Neural progenitor cell (in vitro differentiated cells): ENCODE results near the gene NDUFS6. TPM values are rescaled to one million over a fixed set of nuclear protein-coding genes. Genes with fewer than 3 reads are reported as not detected.

Experiments used
- DNase-seq: peaks from one replicate; pipeline ENCODE4 v3.0.0-alpha.2; 2016; ENCODE audit warnings: low spot score
- H2AFZ ChIP-seq: fragments of 200-600 bp; sonication (generic); replicated peaks from 2 replicates; pipeline ENCODE4 v1.6.1; 2016; ENCODE audit warnings: antibody characterized with exemption
- H3F3A ChIP-seq: fragments of 200-600 bp; sonication (generic); 2 replicates; pipeline ENCODE4 v1.6.1; 2016; ENCODE audit warnings: antibody characterized with exemption, low read depth
- H3K27ac ChIP-seq: fragments of 200-600 bp; sonication (generic); 2 replicates; pipeline ENCODE4 v1.5.1; 2016; ENCODE audit warnings: mild to moderate bottlenecking
- H3K27me3 ChIP-seq: fragments of 200-600 bp; sonication (generic); 2 replicates; pipeline ENCODE4 v1.6.1; 2016; ENCODE audit warnings: mild to moderate bottlenecking, moderate library complexity
- H3K36me3 ChIP-seq: fragments of 200-600 bp; sonication (generic); 2 replicates; pipeline ENCODE4 v1.5.1; 2016
- H3K4me1 ChIP-seq: fragments of 200-600 bp; sonication (generic); 2 replicates; pipeline ENCODE4 v1.6.1; 2016; ENCODE audit warnings: mixed run types
- H3K4me2 ChIP-seq: fragments of 200-600 bp; sonication (generic); 2 replicates; pipeline ENCODE4 v1.6.1; 2016
- H3K4me3 ChIP-seq: fragments of 200-600 bp; sonication (generic); 2 replicates; pipeline ENCODE4 v1.5.1; 2016
- H3K79me2 ChIP-seq: fragments of 200-600 bp; sonication (generic); 2 replicates; pipeline ENCODE4 v1.6.1; 2016; ENCODE audit warnings: low read depth
- H3K9ac ChIP-seq: fragments of 200-600 bp; sonication (generic); 2 replicates; pipeline ENCODE4 v1.6.1; 2016
- H3K9me3 ChIP-seq: fragments of 200-600 bp; sonication (generic); 2 replicates; pipeline ENCODE4 v1.5.1; 2016; ENCODE audit warnings: low read depth
- H4K20me1 ChIP-seq: fragments of 200-600 bp; sonication (generic); 2 replicates; pipeline ENCODE4 v1.6.1; 2016; ENCODE audit warnings: low read depth
- H3K27ac Mint-ChIP-seq: 3 replicates; pipeline ENCODE4 v1.8.0; 2021; ENCODE audit warnings: mixed read lengths
- H3K27me3 Mint-ChIP-seq: 2 replicates; pipeline ENCODE4 v1.8.0; 2022; ENCODE audit warnings: low read depth, mild to moderate bottlenecking, inconsistent platforms, moderate library complexity, mixed read lengths; ENCODE audit not compliant: insufficient read depth
- H3K36me3 Mint-ChIP-seq: 3 replicates; pipeline ENCODE4 v1.8.0; 2021; ENCODE audit warnings: mixed read lengths
- H3K4me1 Mint-ChIP-seq: 3 replicates; pipeline ENCODE4 v1.8.0; 2021; ENCODE audit warnings: mixed read lengths
- H3K4me3 Mint-ChIP-seq: 3 replicates; pipeline ENCODE4 v1.8.0; 2021; ENCODE audit warnings: mild to moderate bottlenecking, moderate library complexity, mixed read lengths
- H3K9me3 Mint-ChIP-seq: 3 replicates; pipeline ENCODE4 v1.8.0; 2020; ENCODE audit warnings: mixed read lengths
- EZH2 ChIP-seq: fragments of 200-600 bp; sonication (generic); IDR thresholded peaks from 2 replicates; pipeline ENCODE4 v1.6.1; 2017; ENCODE audit warnings: antibody characterized with exemption, mild to moderate bottlenecking, moderate library complexity
- EZH2phosphoT487 ChIP-seq: fragments of 200-600 bp; sonication (generic); IDR thresholded peaks from 2 replicates; pipeline ENCODE4 v1.6.1; 2017; ENCODE audit warnings: antibody characterized with exemption
- total RNA-seq: library from RNA; depleted of rRNA; stranded (reverse); fragments of >200 nt; gene quantifications from 2 replicates; pipeline ENCODE4 v1.2.3, GENCODE V29; 2015; ENCODE audit warnings: low replicate concordance
- TF ChIP-seq, protein P1 (sequence below): fragments of 200-600 bp; sonication (generic); IDR thresholded peaks from 2 replicates; pipeline ENCODE4 v1.5.1; 2017; ENCODE audit warnings: antibody characterized with exemption, mild to moderate bottlenecking

Gene NDUFS6
- total RNA-seq, 1 donor from 2014 or later = 54.2 TPM

DNA sequence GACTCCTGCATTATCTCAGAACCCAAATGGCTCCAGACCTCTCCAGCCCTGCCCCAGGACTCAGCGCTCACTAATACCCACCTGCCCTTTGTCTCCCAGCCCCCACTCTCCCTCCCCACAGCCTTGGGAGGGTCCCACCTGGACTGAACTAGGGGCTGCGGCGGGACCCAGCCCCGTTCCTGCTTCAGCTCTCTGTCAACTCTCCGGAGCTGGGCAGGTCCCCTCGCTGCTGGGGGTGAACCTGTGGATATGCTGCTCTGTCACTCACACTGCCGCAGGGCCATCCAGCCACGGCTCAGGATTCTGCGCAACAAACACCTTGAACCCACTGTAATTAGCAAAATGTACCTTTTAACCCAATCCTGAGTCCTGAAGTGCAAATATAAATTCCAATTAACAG, 36.8 kb downstream of the NDUFS6 start:
- H3K36me3 ChIP-seq = no peaks in the 10 kb centered on the region
- H3K4me1 Mint-ChIP-seq = peaks cover 38% of the 10 kb centered on the region
- no peak overlapping the region for H3K27ac ChIP-seq
- H3K27me3 ChIP-seq = peaks cover 10% of the 10 kb centered on the region
- DNase-seq = no peak
- TF ChIP-seq EZH2 (no peak), EZH2phosphoT487 (no peak)
- TF ChIP-seq, protein P1, sequence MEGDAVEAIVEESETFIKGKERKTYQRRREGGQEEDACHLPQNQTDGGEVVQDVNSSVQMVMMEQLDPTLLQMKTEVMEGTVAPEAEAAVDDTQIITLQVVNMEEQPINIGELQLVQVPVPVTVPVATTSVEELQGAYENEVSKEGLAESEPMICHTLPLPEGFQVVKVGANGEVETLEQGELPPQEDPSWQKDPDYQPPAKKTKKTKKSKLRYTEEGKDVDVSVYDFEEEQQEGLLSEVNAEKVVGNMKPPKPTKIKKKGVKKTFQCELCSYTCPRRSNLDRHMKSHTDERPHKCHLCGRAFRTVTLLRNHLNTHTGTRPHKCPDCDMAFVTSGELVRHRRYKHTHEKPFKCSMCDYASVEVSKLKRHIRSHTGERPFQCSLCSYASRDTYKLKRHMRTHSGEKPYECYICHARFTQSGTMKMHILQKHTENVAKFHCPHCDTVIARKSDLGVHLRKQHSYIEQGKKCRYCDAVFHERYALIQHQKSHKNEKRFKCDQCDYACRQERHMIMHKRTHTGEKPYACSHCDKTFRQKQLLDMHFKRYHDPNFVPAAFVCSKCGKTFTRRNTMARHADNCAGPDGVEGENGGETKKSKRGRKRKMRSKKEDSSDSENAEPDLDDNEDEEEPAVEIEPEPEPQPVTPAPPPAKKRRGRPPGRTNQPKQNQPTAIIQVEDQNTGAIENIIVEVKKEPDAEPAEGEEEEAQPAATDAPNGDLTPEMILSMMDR = no peak
- H3K4me3 ChIP-seq = no peak overlapping the region
- H3K36me3 Mint-ChIP-seq = no peaks in the 10 kb centered on the region
- H3K4me1 ChIP-seq = peaks cover 24% of the 10 kb centered on the region
- H3K9ac ChIP-seq = no peak overlapping the region
- no peak overlapping the region for H3K4me2 ChIP-seq
- peaks cover 10% of the 10 kb centered on the region for H3F3A ChIP-seq
- no peaks in the 10 kb centered on the region for H4K20me1 ChIP-seq
- H3K27ac Mint-ChIP-seq = no peak overlapping the region
- no peaks in the 10 kb centered on the region for H3K9me3 Mint-ChIP-seq
- H3K4me3 Mint-ChIP-seq = no peak overlapping the region
- no peaks in the 10 kb centered on the region for H3K79me2 ChIP-seq
- H3K27me3 Mint-ChIP-seq = peaks cover 16% of the 10 kb centered on the region
- no peaks in the 10 kb centered on the region for H3K9me3 ChIP-seq
- H2AFZ ChIP-seq = no peak overlapping the region

GRCh38 chr5:1840071-1840547, 38.9 kb downstream of the NDUFS6 start:
- H3K4me1 Mint-ChIP-seq = peaks cover 25% of the 10 kb centered on the region
- Histone ChIP-seq H3K9me3 (no peaks in the 10 kb centered on the region), H3K36me3 (no peaks in the 10 kb centered on the region), H3K27ac (no peak overlapping the region), H3K4me1 (peaks cover 11% of the 10 kb centered on the region), H2AFZ (no peak overlapping the region), H3F3A (peaks cover 2% of the 10 kb centered on the region), H3K4me3 (no peak overlapping the region), H3K27me3 (peaks cover 22% of the 10 kb centered on the region), H3K79me2 (no peaks in the 10 kb centered on the region), H4K20me1 (no peaks in the 10 kb centered on the region), H3K4me2 (no peak overlapping the region), H3K9ac (no peak overlapping the region)
- no peaks in the 10 kb centered on the region for H3K36me3 Mint-ChIP-seq
- no peaks in the 10 kb centered on the region for H3K9me3 Mint-ChIP-seq
- H3K27ac Mint-ChIP-seq = no peak overlapping the region
- H3K27me3 Mint-ChIP-seq = peaks cover 11% of the 10 kb centered on the region
- no peak for TF ChIP-seq EZH2
- TF ChIP-seq, protein P1 = no peak
- no peak for TF ChIP-seq EZH2phosphoT487
- H3K4me3 Mint-ChIP-seq = no peak overlapping the region
- no peak for DNase-seq

GRCh38 chr5:1840741-1841521, 39.7 kb downstream of the NDUFS6 start:
- Histone ChIP-seq H3K9me3 (no peaks in the 10 kb centered on the region), H3K27ac (no peak overlapping the region), H3K4me2 (peak overlapping the region; percentile 40), H3K9ac (no peak overlapping the region), H3F3A (no peaks in the 10 kb centered on the region), H3K36me3 (no peaks in the 10 kb centered on the region), H3K79me2 (no peaks in the 10 kb centered on the region), H3K4me3 (no peak overlapping the region), H4K20me1 (no peaks in the 10 kb centered on the region), H3K4me1 (peaks cover 9% of the 10 kb centered on the region), H3K27me3 (peaks cover 24% of the 10 kb centered on the region), H2AFZ (no peak overlapping the region)
- H3K9me3 Mint-ChIP-seq = no peaks in the 10 kb centered on the region
- peaks cover 10% of the 10 kb centered on the region for H3K27me3 Mint-ChIP-seq
- H3K27ac Mint-ChIP-seq = peak overlapping the region; percentile 44
- H3K4me1 Mint-ChIP-seq = peaks cover 20% of the 10 kb centered on the region
- TF ChIP-seq EZH2 (no peak), EZH2phosphoT487 (no peak)
- TF ChIP-seq, protein P1 = no peak
- H3K36me3 Mint-ChIP-seq = no peaks in the 10 kb centered on the region
- peak; percentile 84 for DNase-seq
- H3K4me3 Mint-ChIP-seq = peak overlapping the region; percentile 51
